OCI-M2 (cell line): Measurements from ENCODE around the gene EPHB3.

Experiments
- DNase-seq: peaks from one replicate; lab custom pipeline; 2025; ENCODE audit not compliant: unreplicated experiment; lab: John Stamatoyannopoulos, UW

Gene EPHB3

DNA sequence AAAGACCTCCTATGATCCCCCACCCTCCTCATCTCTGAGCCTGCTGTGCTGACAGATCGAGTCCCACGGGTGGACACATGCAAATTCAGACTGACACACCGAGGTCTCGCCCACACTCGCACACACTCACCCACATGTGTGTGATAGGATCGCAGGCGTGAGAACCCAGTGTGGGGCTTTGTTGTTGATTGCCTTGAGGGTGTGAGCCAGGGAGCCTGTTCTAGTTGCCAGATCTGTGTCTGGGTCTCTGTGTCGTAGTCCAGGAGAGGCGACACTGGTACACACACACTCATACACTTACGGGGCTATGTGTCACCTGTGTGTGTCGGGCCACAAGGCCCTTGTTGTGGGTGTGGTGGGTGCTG lies 2.0 kb downstream of the EPHB3 start:
- no peak for DNase-seq

DNA sequence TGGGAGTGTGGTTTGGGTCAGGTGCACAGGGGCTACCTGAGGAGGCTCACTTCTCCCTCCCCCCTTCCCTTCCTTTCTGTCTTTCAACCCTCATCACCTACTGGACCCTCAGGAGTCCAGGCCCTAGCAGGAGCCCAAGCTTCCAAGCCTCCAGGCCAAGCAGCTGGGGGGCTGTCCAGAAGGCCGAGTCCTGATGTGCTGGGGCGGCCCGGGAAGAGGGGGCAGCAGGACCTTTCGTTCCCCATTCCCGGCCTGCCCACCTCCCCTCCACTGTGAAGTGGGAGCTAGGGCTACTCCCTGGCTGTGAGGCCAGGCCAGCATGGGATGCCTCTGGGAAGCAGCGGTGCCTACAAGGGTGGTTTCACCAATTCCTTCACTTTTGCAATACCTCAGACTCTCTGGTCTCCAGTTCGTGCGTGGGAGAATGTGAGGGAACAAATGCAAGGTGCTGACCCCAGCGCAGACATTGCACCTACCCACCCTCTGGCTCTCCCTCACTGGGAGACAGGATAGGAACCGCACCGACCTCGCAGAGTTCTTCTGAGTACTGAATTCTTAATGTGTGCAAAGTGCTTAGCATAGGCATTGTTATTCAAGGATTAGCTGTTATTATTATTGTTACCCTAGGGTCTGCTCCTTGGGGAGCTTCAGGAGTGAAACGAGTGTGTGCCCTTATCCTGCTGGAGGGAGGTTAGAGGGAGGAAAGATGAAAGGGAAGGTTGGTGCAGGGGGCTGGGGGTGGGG lies 2.5 kb downstream of the EPHB3 start:
- DNase-seq, result no peak

DNA sequence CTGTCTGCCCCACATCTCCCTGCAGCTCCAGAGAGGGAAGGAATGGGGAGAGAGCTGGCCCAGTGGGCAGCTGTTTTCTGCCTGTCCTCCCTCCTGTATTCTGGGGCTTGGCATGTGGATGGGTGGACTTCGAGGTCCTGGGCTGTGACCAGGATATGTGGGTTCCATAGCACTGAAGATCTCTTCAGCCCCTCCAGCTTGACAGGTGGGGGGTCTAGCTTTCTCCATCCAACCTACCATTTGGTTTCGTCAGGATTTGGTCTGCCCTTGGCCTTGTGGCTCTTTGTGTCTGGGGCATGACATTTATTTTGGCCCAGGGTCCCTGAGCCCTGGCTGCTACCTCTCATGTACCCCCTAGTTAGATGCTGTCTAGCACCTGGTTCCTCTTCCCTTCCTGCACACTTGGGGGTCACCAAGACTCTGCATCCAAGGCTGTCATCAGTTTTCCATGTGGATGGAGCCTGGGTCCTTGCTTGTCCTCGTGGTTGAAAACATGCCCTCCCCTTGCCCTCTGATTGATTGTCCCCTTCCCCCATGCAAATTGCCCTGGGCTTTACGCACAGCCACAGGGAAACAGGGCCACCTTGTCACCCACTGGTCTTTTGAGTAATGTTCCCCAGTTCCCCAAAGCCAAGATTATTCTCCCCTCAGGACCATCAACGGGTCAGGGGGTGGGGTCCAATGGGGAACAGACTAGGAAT lies 3.2 kb downstream of the EPHB3 start:
- no peak for DNase-seq

DNA sequence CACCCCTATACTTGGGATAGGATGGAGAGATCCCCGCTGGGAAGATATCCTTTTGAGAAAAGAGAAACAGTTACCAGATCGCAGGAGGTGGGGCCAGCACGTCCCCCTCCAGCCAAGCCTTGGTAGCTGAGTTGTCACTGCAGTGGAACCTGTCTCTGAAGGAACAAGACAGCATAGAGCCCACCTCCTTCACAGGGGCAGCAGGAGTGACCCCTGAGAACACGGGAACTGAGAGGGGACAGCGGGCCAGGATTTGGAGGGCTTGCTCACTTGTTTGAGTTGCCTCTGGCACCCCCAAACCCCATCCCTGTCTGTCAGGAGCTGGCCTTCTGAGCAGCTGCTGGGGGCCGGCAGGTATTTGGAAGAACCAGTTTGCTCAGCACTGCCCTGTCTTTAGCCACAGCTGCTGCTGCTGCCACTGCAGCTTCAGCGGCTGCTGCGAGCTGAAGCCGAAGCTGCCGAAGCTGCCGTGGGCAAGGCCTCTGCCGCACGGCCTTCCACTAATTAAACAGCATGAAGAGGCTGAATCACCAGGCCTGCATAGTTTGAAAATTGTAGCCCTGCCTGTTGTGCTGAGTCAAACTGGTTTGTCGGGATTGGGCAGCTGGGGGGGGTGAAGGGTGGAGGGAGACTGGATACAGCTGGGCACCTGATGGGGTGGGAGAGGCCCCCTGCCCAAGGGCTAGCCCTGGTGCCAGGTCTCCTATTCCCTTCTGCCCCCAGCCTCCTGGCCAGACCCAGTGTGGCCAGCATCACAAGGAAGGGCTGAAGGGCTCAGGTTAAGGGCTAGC lies 4.0 kb downstream of the EPHB3 start:
- DNase-seq, result no peak

DNA sequence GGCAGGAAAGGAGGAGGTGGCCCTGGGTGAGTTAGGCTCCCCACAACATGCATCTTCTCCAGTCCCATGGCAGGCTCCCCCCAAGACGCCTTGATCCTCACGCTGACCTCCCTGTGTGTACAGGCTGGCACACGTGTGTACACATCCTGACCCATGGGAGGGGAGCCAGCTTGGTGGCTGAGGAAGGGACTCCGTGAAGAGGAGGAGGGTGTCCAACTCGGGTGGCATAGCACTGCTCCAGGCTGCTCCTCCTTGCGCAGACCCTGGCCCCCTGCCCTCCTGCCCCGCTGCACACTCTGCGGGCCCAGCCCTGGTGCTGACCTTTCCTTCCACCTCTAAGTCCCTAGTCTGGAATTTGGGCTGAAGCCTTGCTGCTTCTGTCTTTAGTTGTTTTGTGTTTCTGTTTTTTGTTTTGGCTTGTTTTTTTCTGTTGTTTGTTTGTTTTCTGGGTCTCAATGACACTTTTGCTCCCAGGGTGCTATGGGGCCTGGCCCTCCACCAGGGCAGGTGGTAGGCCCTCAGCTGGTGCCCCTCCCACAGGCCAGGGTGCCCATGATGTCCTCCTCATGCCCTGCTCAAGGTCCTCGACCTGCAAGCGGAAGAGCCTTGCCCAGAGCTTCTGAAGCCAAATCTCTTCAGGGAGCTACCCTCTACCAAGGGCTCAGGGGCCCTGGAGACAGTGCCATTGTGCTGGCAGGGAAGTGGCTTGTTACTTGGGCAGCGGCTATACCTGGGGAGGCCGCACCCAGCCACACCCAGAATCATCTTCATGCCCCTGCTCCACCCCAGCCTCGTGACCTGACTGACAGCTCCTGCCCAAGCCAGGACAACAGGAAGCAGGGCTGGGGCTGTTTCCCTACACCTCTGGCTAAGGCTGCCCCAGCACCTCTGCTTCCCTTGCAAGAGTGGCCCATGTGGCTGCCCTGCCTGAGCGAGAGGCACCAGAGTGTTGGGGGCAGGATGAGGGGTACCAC lies 5.1 kb downstream of the EPHB3 start:
- DNase-seq, result no peak

DNA sequence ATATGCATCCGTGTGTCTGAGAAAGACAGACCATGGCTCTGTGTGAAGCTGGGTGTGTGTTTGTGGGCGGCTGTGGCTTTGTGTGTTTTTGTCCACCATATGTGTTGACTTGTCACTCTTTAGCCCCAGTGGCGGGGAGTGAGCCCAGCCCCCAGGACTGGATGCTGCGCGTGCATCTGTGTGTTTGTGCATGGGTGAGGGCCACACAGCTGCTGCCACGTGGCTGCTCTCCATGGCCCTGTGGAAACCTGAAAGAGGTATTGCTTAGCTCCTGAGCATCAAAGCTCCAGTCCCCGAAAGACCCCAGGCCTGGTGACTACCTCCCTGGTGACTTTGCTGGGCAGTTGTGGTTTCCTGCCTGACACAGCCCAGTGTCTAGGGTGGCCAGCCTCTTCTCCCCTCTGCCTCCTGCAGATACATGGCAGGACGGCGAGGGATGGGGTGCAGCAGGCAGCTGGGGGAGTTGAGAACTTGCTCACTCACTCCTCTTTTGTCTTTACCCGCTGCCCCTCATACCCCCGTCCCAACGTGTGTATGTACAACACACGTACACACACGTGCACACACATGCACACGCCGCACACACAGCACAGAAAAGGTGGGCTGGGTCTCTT lies 6.5 kb downstream of the EPHB3 start:
- DNase-seq, result no peak

DNA sequence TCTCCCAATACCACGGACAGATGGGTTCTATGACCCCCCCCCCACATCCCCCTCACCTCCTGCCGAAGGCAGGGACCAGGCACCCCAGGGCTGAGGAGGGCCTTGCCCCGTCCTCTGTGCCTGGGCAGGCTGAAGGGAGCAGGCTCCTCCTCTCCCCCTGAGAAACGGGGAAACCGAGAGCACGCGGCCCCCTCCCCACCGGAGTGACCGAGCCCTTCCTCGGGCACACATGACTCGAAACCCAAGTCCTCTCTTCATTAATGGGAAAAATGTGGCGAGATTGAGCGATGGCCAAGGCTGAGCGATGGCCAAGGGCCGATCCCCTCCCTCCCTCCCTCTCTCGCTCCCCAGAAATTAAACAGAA lies 7.0 kb downstream of the EPHB3 start:
- DNase-seq, result no peak

DNA sequence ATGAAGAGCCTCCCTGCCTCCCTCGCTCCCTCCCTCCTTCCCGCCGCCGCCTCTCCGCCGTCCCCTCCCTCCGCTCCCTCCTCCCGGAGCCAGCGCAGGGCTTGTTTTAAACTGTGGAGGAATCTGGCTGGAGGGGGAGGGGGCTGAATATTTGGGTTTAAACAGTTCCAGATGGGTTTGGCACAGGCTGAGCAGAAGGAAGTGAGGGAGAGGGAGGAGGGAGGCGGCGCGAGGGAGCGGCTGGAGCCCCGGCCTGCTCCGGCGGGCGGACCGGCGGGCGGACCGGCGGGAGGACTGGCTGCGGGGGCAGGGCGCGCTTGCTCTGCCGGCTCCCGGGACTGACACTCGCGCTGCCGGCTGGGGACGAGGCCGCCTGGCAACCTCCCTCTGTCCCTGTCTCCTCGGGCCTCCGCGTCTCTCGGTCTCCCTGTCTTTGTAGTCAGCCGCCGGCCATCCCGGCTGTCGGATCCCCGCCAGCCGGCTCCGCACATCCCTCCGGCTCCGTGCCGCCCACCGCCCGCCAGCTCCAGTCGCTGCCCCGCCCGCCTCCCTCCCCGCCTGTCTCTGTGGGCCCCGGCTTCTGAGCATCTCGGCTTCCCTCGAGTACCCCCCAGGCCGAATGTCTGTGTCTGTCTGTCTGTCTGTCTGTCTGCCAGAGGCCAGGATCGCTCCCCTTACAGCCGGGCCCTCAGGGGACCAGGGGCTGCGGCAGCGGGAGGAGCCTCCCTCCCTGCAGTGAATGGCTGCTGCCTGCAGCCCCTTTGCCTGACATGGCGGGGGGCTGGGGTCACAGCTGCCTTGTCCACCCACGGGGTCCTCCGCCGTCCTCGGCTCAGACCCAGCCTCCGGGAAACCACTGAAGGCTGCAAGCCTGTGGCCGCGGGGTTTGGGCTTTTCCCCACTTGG lies 7.6 kb downstream of the EPHB3 start:
- DNase-seq, result no peak

DNA sequence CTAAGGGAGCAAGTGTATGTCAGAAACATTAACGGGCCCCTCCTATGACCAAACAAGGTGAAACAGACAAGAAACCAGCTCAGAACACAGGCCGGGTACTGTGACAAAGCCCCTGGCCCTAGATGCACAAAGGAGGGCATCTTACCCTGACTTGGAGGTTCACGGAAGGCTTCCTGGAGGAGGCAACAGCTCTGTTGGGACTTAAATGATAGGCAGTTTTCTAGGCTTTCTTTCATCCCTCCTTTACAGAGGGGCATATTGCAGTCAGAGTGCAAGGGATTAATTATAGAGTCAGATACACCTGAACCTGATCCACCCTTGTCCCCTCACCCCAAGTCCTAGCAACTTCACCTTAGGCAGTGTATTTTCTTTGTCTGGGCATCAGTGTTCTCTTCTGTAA lies 8.4 kb downstream of the EPHB3 start:
- DNase-seq, result no peak

DNA sequence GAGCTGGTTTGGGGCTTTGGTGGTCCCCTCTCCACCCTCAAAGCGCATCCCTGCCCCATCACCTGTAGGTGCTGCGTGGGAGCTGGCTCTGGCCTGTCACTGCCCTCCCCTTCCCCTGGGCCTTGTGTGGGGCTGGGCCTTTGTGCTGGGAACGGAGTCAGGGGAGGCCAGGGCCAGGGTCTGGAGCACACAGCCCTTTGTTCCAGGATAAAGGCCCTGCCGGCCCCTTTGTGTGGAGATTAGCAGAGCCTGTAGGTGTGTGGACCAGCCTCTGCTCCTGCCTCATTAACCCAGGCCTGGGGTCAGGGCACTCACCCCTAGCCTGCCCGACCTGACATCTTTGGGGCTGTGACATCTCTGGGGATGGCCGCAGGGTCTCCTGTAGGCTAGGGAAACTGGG lies 8.9 kb downstream of the EPHB3 start:
- no peak for DNase-seq

DNA sequence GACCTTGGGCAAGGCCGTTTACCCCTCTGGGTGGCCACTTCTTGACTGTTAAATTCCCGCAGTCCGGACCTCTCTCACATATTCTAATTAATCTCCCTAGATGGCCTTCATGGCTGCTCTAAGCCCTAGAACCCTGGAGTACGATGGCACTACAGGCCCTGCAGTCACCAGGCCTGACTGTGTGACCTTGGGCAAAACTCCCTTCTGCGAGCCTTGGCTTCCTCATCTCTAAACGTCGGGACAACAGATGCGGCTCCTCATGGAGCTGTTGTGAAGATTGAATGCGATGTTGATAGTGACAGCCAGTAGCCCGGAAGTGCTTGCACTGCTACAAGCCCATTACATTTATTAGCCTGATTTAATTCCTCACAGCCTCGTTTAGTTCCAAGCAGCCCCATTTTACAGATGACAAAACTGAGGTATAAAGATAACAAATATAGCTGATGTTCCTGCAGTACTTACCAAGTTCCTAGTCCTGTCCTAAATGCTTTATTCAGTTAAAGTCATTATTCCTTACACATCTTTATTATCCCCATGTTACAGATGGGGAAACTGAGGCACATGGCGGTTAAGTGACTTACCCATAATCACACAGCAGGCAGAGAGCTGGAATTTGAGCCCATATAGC lies 10.3 kb downstream of the EPHB3 start:
- DNase-seq, result no peak

DNA sequence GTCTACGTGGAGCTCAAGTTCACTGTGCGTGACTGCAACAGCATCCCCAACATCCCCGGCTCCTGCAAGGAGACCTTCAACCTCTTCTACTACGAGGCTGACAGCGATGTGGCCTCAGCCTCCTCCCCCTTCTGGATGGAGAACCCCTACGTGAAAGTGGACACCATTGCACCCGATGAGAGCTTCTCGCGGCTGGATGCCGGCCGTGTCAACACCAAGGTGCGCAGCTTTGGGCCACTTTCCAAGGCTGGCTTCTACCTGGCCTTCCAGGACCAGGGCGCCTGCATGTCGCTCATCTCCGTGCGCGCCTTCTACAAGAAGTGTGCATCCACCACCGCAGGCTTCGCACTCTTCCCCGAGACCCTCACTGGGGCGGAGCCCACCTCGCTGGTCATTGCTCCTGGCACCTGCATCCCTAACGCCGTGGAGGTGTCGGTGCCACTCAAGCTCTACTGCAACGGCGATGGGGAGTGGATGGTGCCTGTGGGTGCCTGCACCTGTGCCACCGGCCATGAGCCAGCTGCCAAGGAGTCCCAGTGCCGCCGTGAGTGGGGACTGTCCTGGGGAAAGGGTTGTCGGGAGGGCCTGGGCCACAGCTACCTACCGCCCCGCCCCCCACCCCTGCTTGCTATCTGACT lies 11.2 kb downstream of the EPHB3 start:
- DNase-seq, result no peak

DNA sequence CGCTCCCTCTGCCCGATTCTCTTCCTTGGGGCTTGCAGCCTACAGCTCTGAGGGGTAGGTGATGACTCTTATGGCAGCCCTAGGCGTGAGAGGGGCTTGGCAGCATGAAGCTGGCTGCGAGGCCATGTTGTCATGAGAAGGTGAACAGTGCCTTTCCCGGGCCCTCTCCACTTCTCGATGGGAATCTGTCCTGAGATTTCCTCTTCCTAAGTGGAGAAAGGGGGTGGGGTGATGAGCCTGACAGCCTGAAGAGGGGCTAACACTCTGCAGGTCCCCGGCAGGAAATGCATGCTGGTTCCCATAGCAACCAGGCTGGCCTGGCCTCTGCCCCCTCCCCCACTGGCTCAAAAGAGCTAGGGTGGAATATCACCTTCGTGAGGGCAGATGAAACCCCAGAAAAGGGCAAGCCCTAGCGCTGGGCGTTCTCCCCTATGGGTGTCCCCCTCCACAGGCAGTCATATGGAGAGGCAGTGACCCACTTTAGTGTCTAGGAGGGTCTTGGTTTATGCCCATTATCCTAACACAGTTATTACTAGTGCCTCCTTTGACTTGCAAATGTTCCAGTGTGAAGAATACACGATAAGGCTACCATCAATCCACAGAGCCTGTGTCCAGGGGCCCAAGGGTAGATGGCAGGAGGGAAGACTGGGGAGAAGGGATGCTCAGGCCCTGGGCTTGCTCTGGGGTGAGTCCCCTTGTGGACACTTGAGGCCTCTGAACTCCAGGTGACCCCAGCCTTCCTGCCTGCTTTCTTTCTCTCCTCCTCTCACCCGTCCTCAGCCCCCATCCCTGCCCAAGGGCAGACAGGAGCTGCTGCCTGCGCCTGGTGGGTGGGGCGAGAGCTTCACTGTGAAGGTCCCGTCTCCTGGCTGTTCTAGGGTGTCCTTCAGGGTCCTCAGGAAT lies 13.2 kb downstream of the EPHB3 start:
- no peak for DNase-seq

DNA sequence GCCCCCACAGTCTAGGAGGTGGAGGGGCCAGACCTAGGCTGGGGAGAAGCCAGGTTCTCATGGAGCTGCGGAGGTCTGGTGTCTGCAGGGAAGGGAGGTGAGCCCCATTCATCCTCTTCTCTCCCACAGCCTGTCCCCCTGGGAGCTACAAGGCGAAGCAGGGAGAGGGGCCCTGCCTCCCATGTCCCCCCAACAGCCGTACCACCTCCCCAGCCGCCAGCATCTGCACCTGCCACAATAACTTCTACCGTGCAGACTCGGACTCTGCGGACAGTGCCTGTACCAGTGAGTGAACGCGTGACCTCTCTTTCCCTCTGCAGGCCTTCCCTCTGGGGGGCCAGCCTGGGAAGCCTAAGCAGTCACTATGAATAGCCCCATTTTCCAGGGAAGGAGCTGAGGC lies 14.1 kb downstream of the EPHB3 start:
- DNase-seq, result no peak

DNA sequence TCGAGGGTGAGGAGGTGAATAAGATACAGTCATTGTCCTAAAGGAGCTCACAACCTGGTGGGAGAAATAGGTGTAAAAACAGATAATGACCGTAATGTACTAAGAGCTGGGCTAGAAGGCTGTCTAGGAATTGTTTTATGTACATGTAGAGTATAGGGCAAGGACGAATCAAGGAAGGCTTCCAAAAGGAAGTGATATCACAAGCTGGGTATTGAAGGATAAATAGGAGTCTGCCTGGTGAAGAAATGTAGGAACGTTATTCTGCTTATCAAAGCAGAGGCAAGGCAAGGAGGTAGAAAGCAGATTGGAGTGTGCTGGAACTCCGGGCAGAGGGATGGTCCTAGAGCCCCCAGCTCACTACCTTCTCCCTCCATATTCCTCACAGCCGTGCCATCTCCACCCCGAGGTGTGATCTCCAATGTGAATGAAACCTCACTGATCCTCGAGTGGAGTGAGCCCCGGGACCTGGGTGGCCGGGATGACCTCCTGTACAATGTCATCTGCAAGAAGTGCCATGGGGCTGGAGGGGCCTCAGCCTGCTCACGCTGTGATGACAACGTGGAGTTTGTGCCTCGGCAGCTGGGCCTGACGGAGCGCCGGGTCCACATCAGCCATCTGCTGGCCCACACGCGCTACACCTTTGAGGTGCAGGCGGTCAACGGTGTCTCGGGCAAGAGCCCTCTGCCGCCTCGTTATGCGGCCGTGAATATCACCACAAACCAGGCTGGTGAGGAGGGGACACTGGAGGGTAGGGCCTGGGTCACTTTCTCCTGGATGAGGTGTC lies 15.1 kb downstream of the EPHB3 start:
- no peak for DNase-seq

DNA sequence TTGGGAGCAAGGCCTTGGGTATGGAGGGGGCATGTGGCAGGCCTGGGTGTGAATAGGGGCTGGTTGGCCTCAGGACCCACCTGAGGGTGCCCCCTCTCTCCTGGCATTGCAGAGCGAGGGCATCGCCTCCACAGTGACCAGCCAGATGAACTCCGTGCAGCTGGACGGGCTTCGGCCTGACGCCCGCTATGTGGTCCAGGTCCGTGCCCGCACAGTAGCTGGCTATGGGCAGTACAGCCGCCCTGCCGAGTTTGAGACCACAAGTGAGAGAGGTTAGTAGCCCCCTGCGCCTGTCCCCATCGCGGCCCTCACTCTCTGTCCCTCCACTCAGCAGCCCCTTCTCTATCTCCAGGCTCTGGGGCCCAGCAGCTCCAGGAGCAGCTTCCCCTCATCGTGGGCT lies 16.0 kb downstream of the EPHB3 start:
- no peak for DNase-seq

DNA sequence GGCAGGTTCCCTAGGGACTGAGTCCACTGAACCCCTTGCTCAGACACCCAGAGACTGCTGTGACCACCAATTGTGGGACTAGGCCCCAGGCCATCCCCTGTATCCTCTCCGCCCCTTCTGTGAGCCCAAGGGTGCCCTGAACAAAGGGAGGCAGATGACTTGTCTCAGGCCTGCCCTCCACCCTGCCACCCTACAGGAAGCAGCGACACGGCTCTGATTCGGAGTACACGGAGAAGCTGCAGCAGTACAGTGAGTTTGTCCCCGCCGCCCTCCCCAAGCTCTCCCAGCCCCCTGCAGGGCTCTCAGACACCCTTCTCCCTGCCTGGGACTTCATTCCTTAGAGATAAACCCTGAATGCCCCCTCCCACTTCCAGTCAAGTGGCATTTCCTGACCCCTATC lies 16.6 kb downstream of the EPHB3 start:
- no peak for DNase-seq
